Natural killer cell (primary cell): Measurements from ENCODE around the gene KIF19. TPM values are rescaled to one million over a fixed set of nuclear protein-coding genes. Genes with fewer than 3 reads are reported as not detected.

Experiments used
- ATAC-seq, 3 donors: fragments of 150-1000 bp in 2 of 3; fragments of 200-7000 bp in 1 of 3; cut with Tn5 transposase; 1 replicate in 1 of 3; 2 replicates in 2 of 3; pipeline ENCODE4 v1.10.0; 2021; ENCODE audit warnings: mild to moderate bottlenecking in 2 of 3, moderate library complexity in 2 of 3
- DNase-seq, 2 donors: peaks; one replicate each; pipeline versions ENCODE4 v3.0.0 to v3.0.0-alpha.2; 2013 to 2021; ENCODE audit warnings: mixed read lengths in 1 of 2
- H3K27ac ChIP-seq: one replicate; pipeline ENCODE4 v1.5.1; 2013; ENCODE audit warnings: mild to moderate bottlenecking, low read length
- H3K27me3 ChIP-seq: one replicate; pipeline ENCODE4 v1.6.1; 2013; ENCODE audit warnings: low read length; ENCODE audit not compliant: control insufficient read depth, insufficient read depth
- H3K36me3 ChIP-seq: one replicate; pipeline ENCODE4 v1.6.1; 2013; ENCODE audit warnings: low read length; ENCODE audit not compliant: control insufficient read depth, insufficient read depth
- H3K4me1 ChIP-seq: one replicate; pipeline ENCODE4 v1.6.1; 2013; ENCODE audit warnings: low read length; ENCODE audit not compliant: control insufficient read depth, insufficient read depth
- H3K4me3 ChIP-seq: one replicate; pipeline ENCODE4 v1.5.1; 2013; ENCODE audit warnings: low read length
- H3K9me3 ChIP-seq: one replicate; pipeline ENCODE4 v1.6.1; 2013; ENCODE audit warnings: low read length; ENCODE audit not compliant: control insufficient read depth, insufficient read depth
- H3K27ac Mint-ChIP-seq, 2 donors: one replicate each; pipeline ENCODE4 v1.8.0; 2022; ENCODE audit warnings: mild to moderate bottlenecking in 2 of 2, mixed read lengths in 2 of 2, moderate library complexity in 1 of 2
- H3K27me3 Mint-ChIP-seq, 2 donors: one replicate each; pipeline ENCODE4 v1.8.0; 2022; ENCODE audit warnings: low read depth in 2 of 2, mixed read lengths in 2 of 2
- H3K36me3 Mint-ChIP-seq: one replicate; pipeline ENCODE4 v1.8.0; 2022; ENCODE audit warnings: mixed read lengths
- H3K4me1 Mint-ChIP-seq, 2 donors: one replicate each; pipeline ENCODE4 v1.8.0; 2022; ENCODE audit warnings: mixed read lengths in 2 of 2
- H3K4me3 Mint-ChIP-seq: one replicate; pipeline ENCODE4 v1.8.0; 2022; ENCODE audit warnings: mild to moderate bottlenecking, moderate library complexity, mixed read lengths
- H3K9me3 Mint-ChIP-seq, 2 donors: one replicate each; pipeline ENCODE4 v1.8.0; 2022; ENCODE audit warnings: mixed read lengths in 2 of 2
- CTCF ChIP-seq: fragments of 200-600 bp; IDR thresholded peaks from one replicate; pipeline ENCODE4 v1.8.0; 2022; ENCODE audit warnings: antibody characterized with exemption
- WGBS: methylation state at CpG from one replicate; pipeline ENCODE4 v1.1.7; 2013; ENCODE audit warnings: missing lambda C conversion rate; ENCODE audit not compliant: insufficient coverage; 5-methylcytosine and 5-hydroxymethylcytosine counted together
- intact Hi-C: fragments of 100-400 bp; cut with micrococcal nuclease; formaldehyde crosslinking; loops from one replicate; pipeline ENCODE4 v1.14.2; 2022
- total RNA-seq, 4 donors: library from RNA; stranded (reverse); fragments of 120-200 nt in 1 of 4; gene quantifications; one replicate each; pipeline versions ENCODE4 v1.2.3 to v1.2.4, GENCODE V29; 2013 to 2022

KIF19 gene
- total RNA-seq, 3 donors from 2014 or later (not counting 1 experiment from before 2014, with no cell fraction given), result 1.7 to 7.1 (median 6.1) TPM

GRCh38 chr17:74373838-74374606 is 48.0 kb downstream of the KIF19 start:
- whole genome bisulfite sequencing, result 92% methylated on average over 15 of the region's 15 CpGs
- no peak overlapping the region for H3K4me3 Mint-ChIP-seq
- peaks cover 0 to 5% of the 10 kb centered on the region in 2 donors for H3K27me3 Mint-ChIP-seq
- Histone ChIP-seq H3K27me3 (no peaks in the 10 kb centered on the region), H3K36me3 (no peaks in the 10 kb centered on the region), H3K4me3 (no peak overlapping the region), H3K4me1 (peaks cover 23% of the 10 kb centered on the region), H3K9me3 (no peaks in the 10 kb centered on the region), H3K27ac (no peak overlapping the region)
- no peak overlapping the region for H3K27ac Mint-ChIP-seq
- TF ChIP-seq CTCF, result no peak
- intact Hi-C loops, result no loop called here
- H3K4me1 Mint-ChIP-seq, result peaks cover 16 to 19% of the 10 kb centered on the region in 2 donors
- no peak for ATAC-seq
- DNase-seq, result no peak
- H3K36me3 Mint-ChIP-seq, result no peaks in the 10 kb centered on the region
- no peaks in the 10 kb centered on the region for H3K9me3 Mint-ChIP-seq

GRCh38 chr17:74374858-74375257 is 48.8 kb downstream of the KIF19 start:
- Mint-ChIP-seq H3K27me3 (no peaks in the 10 kb centered on the region), H3K27ac (no peak overlapping the region), H3K4me3 (no peak overlapping the region), H3K36me3 (no peaks in the 10 kb centered on the region), H3K9me3 (no peaks in the 10 kb centered on the region), H3K4me1 (peaks cover 15 to 16% of the 10 kb centered on the region in 2 donors)
- Histone ChIP-seq H3K27me3 (no peaks in the 10 kb centered on the region), H3K4me1 (peaks cover 23% of the 10 kb centered on the region), H3K4me3 (no peak overlapping the region), H3K36me3 (no peaks in the 10 kb centered on the region), H3K27ac (no peak overlapping the region), H3K9me3 (no peaks in the 10 kb centered on the region)
- DNase-seq (no peak), ATAC-seq (no peak)
- WGBS, result 98% methylated on average over 3 of the region's 3 CpGs
- TF ChIP-seq CTCF, result no peak
- intact Hi-C loops, result no loop called here

GRCh38 chr17:74379495-74380085 is 53.6 kb downstream of the KIF19 start:
- 13% methylated on average over 17 of the region's 20 CpGs for WGBS
- Histone ChIP-seq H3K9me3 (no peaks in the 10 kb centered on the region), H3K4me1 (peaks cover 31% of the 10 kb centered on the region), H3K27ac (peak overlapping the region; percentile 51), H3K4me3 (no peak overlapping the region), H3K36me3 (no peaks in the 10 kb centered on the region), H3K27me3 (no peaks in the 10 kb centered on the region)
- ATAC-seq (peak; percentile 82 to 90 (median 87)), DNase-seq (peak; percentile 92)
- Mint-ChIP-seq H3K4me1 (peaks cover 30 to 32% of the 10 kb centered on the region in 2 donors), H3K27ac (peak overlapping the region; percentile 78 to 87), H3K4me3 (peak overlapping the region; percentile 40), H3K36me3 (no peaks in the 10 kb centered on the region), H3K9me3 (no peaks in the 10 kb centered on the region), H3K27me3 (no peaks in the 10 kb centered on the region)
- peak; percentile 90 for TF ChIP-seq CTCF
- intact Hi-C loops, result loop anchor here (1.0 kb wide), 3 partner anchors 78 to 154 kb away; no protein-coding TSS in a partner anchor
